NCI-H2171 (cell line): ENCODE data around the gene SLC25A21.
"Not testable (repeated sequence)": the region's sequence is repeated elsewhere in the genome, so short reads cannot be mapped to it uniquely, and the experiment has no call there.

Experiments
- DNase-seq: peaks from one replicate; lab custom pipeline; 2025; lab: John Stamatoyannopoulos, UW

Gene SLC25A21

GRCh38 chr14:36820901-36821300, 351.5 kb downstream of the SLC25A21 start:
- DNase-seq: no peak

GRCh38 chr14:36820111-36820709, 352.2 kb downstream of the SLC25A21 start:
- no peak for DNase-seq

GRCh38 chr14:36818794-36819384, 353.5 kb downstream of the SLC25A21 start:
- no peak for DNase-seq

GRCh38 chr14:36818246-36818645, 354.2 kb downstream of the SLC25A21 start:
- no peak for DNase-seq

- peak; percentile 17 for DNase-seq
Observed at GRCh38 chr14:36817071-36817930, 355.1 kb downstream of the SLC25A21 start.

- no peak for DNase-seq
Observed at GRCh38 chr14:36816481-36816880, 355.9 kb downstream of the SLC25A21 start.

- not testable (repeated sequence) for DNase-seq
Observed at GRCh38 chr14:36814783-36815182, 357.6 kb downstream of the SLC25A21 start.

- no peak for DNase-seq
Observed at GRCh38 chr14:36810209-36810608, 362.2 kb downstream of the SLC25A21 start.

- DNase-seq: peak; percentile 56
Observed at GRCh38 chr14:36807727-36808126, 364.7 kb downstream of the SLC25A21 start.

- DNase-seq: no peak
Observed at GRCh38 chr14:36805131-36805559, 367.3 kb downstream of the SLC25A21 start.

- DNase-seq: no peak
Observed at GRCh38 chr14:36797634-36798033, 374.8 kb downstream of the SLC25A21 start.

GRCh38 chr14:36791402-36791801, 381.0 kb downstream of the SLC25A21 start:
- DNase-seq: no peak

GRCh38 chr14:36785511-36785910, 386.9 kb downstream of the SLC25A21 start:
- peak; percentile 62 for DNase-seq

GRCh38 chr14:36784541-36784940, 387.9 kb downstream of the SLC25A21 start:
- DNase-seq: no peak

- no peak for DNase-seq
Observed at GRCh38 chr14:36781897-36782296, 390.5 kb downstream of the SLC25A21 start.

GRCh38 chr14:36773558-36773957, 398.8 kb downstream of the SLC25A21 start:
- no peak for DNase-seq

- DNase-seq: peak; percentile 65
Observed at GRCh38 chr14:36773136-36773540, 399.3 kb downstream of the SLC25A21 start.

- DNase-seq: peak; percentile 19
Observed at GRCh38 chr14:36771028-36771640, 401.3 kb downstream of the SLC25A21 start.

- no peak for DNase-seq
Observed at GRCh38 chr14:36768638-36769337, 403.6 kb downstream of the SLC25A21 start.

- peak; percentile 82 for DNase-seq
Observed at GRCh38 chr14:36767603-36768281, 404.7 kb downstream of the SLC25A21 start.

- no peak for DNase-seq
Observed at GRCh38 chr14:36766974-36767373, 405.4 kb downstream of the SLC25A21 start.
